Stimulated activated CD4-positive, alpha-beta T cell treated with anti-CD3 and anti-CD28 coated beads, Interleukin-15, amount 100 ng/mL, for 1 hour (primary cell): ENCODE measurements around the gene GALNT9.
"Not testable (repeated sequence)": the region's sequence is repeated elsewhere in the genome, so short reads cannot be mapped to it uniquely, and the experiment has no call there.

Source experiments
- DNase-seq, 2 donors: peaks; one replicate each; pipeline ENCODE4 v3.0.0-alpha.2; 2020; ENCODE audit warnings: low read depth in 1 of 2, low spot score in 1 of 2

The GALNT9 gene

DNA sequence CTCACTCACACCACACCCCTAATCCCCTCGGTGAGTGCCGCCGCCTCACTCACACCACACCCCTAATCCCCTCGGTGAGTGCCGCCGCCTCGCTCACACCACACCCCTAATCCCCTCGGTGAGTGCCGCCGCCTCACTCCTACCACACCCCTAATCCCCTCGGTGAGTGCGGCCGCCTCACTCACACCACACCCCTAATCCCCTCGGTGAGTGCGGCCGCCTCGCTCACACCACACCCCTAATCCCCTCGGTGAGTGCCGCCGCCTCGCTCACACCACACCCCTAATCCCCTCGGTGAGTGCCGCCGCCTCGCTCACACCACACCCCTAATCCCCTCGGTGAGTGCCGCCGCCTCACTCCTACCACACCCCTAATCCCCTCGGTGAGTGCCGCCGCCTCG lies 179.9 kb downstream of the GALNT9 start:
- not testable (repeated sequence) for DNase-seq

GRCh38 chr12:132148368-132149045 lies 180.9 kb downstream of the GALNT9 start:
- DNase-seq = no peak

DNA sequence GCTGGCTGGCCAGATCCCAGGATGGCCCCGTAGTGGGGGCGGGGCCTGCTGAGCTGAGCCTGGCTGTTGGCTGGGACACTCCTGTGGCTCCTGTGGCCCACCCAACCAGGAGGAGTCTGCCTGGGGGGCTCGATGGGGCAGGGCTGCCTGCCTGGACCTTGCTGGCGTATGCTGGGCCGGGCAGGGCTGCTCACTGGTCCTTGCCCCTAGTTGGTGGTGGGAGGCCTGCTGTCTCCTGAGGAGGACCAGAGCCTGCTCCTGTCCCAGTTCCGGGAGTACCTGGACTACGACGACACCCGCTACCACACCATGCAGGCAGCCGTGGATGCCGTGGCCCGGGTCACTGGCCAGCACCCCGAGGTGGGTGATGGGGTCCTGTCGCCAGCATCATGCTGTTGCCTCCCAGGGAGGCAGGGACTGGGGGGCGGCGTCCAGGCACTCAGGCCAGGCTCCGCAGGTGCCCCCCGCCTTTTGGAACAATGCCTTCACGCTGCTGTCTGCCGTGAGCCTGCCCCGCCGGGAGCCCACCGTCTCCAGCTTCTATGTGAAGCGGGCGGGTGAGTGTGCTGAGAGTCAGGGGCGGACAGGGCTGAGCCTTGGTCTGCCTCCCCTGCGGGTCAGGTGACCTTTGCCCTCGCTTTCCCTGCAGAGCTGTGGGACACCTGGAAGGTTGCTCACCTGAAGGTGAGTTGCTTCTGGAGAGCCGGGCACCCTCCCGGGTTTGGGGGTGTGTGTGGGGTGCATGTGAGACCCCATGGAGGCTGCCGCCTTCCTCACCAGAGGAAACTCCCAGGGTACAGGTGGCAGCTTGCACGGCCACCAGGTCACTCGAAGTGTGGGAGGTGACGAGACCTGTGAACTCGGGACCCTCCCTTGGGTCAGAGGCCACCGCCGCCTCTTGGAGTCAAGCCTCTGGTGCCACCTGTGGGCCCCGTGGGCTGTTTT lies 181.7 kb downstream of the GALNT9 start:
- no peak for DNase-seq

- DNase-seq = no peak
These were observed 182.5 kb downstream of the GALNT9 start for GRCh38 chr12:132146772-132147422.
